Kidney glomerular epithelial cell (primary cell): Measurements from ENCODE around the gene IL1F10.

Source experiments
- DNase-seq: peaks from one replicate; lab custom pipeline; 2025; lab: John Stamatoyannopoulos, UW

IL1F10 gene

GRCh38 chr2:113112871-113113270 lies 45.1 kb downstream of the IL1F10 start:
- DNase-seq: no peak

GRCh38 chr2:113113807-113114206 lies 46.0 kb downstream of the IL1F10 start:
- DNase-seq: no peak

GRCh38 chr2:113114224-113114945 lies 46.6 kb downstream of the IL1F10 start:
- no peak for DNase-seq

- DNase-seq: no peak
Measured at GRCh38 chr2:113114996-113115395, 47.2 kb downstream of the IL1F10 start.

GRCh38 chr2:113116100-113116958 lies 48.6 kb downstream of the IL1F10 start:
- no peak for DNase-seq

- DNase-seq: no peak
Measured at GRCh38 chr2:113117541-113118262, 49.9 kb downstream of the IL1F10 start.

- DNase-seq: no peak
Measured at GRCh38 chr2:113118263-113118657, 50.5 kb downstream of the IL1F10 start.

GRCh38 chr2:113119111-113119510 lies 51.3 kb downstream of the IL1F10 start:
- DNase-seq: no peak

- DNase-seq: no peak
Measured at GRCh38 chr2:113120861-113121260, 53.1 kb downstream of the IL1F10 start.

GRCh38 chr2:113122364-113122763 lies 54.6 kb downstream of the IL1F10 start:
- DNase-seq: no peak

- DNase-seq: no peak
Measured at GRCh38 chr2:113123726-113124125, 56.0 kb downstream of the IL1F10 start.

GRCh38 chr2:113124181-113124961 lies 56.6 kb downstream of the IL1F10 start:
- no peak for DNase-seq
